PFSK-1 (cell line): ENCODE data around the gene BCR.

Experiments used
- REST ChIP-seq, 2 experiments: IDR thresholded peaks; 2 replicates each; pipeline versions ENCODE4 v1.6.1 to v1.8.0; 2011 to 2012; ENCODE audit warnings: low read depth in 2 of 2, low read length in 2 of 2, control low read depth in 1 of 2, inconsistent platforms in 1 of 2, mild to moderate bottlenecking in 1 of 2, moderate library complexity in 1 of 2; ENCODE audit not compliant: insufficient read depth in 1 of 2
- SIN3A ChIP-seq: IDR thresholded peaks from 2 replicates; pipeline ENCODE4 v1.6.1; 2012; ENCODE audit warnings: mild to moderate bottlenecking, low read length, moderate library complexity, borderline replicate concordance; ENCODE audit not compliant: insufficient read depth

- TF ChIP-seq REST (IDR thresholded peaks at IDR 0.05; ENCODE audit: insufficient read depth in 1 of 2, low read depth in 2 of 2, low read length in 2 of 2): no peak
- no peak for TF ChIP-seq SIN3A
Measured at GRCh38 chr22:23300476-23300875, 120.2 kb downstream of the BCR start.
